PC-3 (cell line): ENCODE data around the gene PREX1. TPM values are rescaled to one million over a fixed set of nuclear protein-coding genes. Genes with fewer than 3 reads are reported as not detected.

Source experiments
- ATAC-seq: fragments of 200-7000 bp; cut with Tn5 transposase; 2 replicates; pipeline ENCODE4 v1.9.1; 2020; ENCODE audit warnings: mild to moderate bottlenecking, moderate library complexity
- BruUV-seq: library from RNA; stranded (reverse); fragments of 400-500 nt; replicated peaks from 2 replicates; lab custom pipeline; 2021; lab: Mats Ljungman, UMichigan
- CTCF ChIA-PET: fragments of 300-600 bp; sonication (Branson Sonifier 250); formaldehyde crosslinking; loops from one replicate; lab custom pipeline; 2022; ENCODE audit warnings: antibody characterized with exemption; lab: Charles Lee
- POLR2A ChIA-PET: fragments of 300-600 bp; sonication (Branson Sonifier 250); formaldehyde crosslinking; loops from one replicate; lab custom pipeline; 2022; ENCODE audit warnings: antibody characterized with exemption; ENCODE audit not compliant: unreplicated experiment; lab: Charles Lee
- DNase-seq: peaks from one replicate; pipeline ENCODE4 v3.0.0-alpha.2; 2015
- H2AFZ ChIP-seq: fragments of 300-600 bp; sonication (generic); 2 replicates; pipeline ENCODE4 v1.6.0; 2016; ENCODE audit warnings: antibody characterized with exemption, low read length
- H3F3A ChIP-seq: fragments of 300-600 bp; sonication (generic); one replicate; pipeline ENCODE4 v1.6.0; 2017; ENCODE audit warnings: antibody characterized with exemption, low read length, control low read depth, mild to moderate bottlenecking; ENCODE audit not compliant: unreplicated experiment
- H3K27ac ChIP-seq: fragments of 300-600 bp; sonication (generic); 2 replicates; pipeline ENCODE4 v1.5.1; 2016; ENCODE audit warnings: mild to moderate bottlenecking, low read length
- H3K27me3 ChIP-seq: fragments of 300-600 bp; sonication (generic); 2 replicates; pipeline ENCODE4 v1.6.1; 2016; ENCODE audit warnings: low read length, mixed read lengths
- H3K36me3 ChIP-seq: fragments of 300-600 bp; sonication (generic); 2 replicates; pipeline ENCODE4 v1.6.1; 2016; ENCODE audit warnings: low read depth, mixed run types, low read length, mixed read lengths
- H3K4me1 ChIP-seq: fragments of 300-600 bp; sonication (generic); 2 replicates; pipeline ENCODE4 v1.5.1; 2016; ENCODE audit warnings: low read length; ENCODE audit not compliant: insufficient read depth
- H3K4me2 ChIP-seq: fragments of 300-600 bp; sonication (generic); 2 replicates; pipeline ENCODE4 v1.6.0; 2016; ENCODE audit warnings: low read length
- H3K4me3 ChIP-seq: fragments of 300-600 bp; sonication (generic); 2 replicates; pipeline ENCODE4 v1.5.1; 2016; ENCODE audit warnings: mild to moderate bottlenecking, low read length, mixed read lengths
- H3K79me2 ChIP-seq: fragments of 300-600 bp; sonication (generic); 2 replicates; pipeline ENCODE4 v1.6.1; 2017; ENCODE audit warnings: low read length, mixed read lengths
- H3K9ac ChIP-seq: fragments of 300-600 bp; sonication (generic); 2 replicates; pipeline ENCODE4 v1.6.0; 2016; ENCODE audit warnings: mild to moderate bottlenecking, low read length
- H3K9me2 ChIP-seq: fragments of 300-600 bp; sonication (generic); replicated peaks from 2 replicates; pipeline ENCODE4 v1.6.1; 2016; ENCODE audit warnings: mixed run types, low read length, mixed read lengths
- H3K9me3 ChIP-seq: fragments of 300-600 bp; sonication (generic); 2 replicates; pipeline ENCODE4 v1.6.1; 2016; ENCODE audit warnings: low read length, mixed read lengths
- H4K20me1 ChIP-seq: fragments of 300-600 bp; sonication (generic); 2 replicates; pipeline ENCODE4 v1.6.1; 2016; ENCODE audit warnings: low read length, mixed read lengths
- CTCF ChIP-seq: fragments of 300-600 bp; sonication (generic); conservative IDR thresholded peaks from 2 replicates; pipeline ENCODE4 v1.5.1; 2017; ENCODE audit warnings: antibody characterized with exemption, low read depth, mild to moderate bottlenecking, low read length
- EZH2 ChIP-seq: fragments of 300-600 bp; sonication (generic); IDR thresholded peaks from one replicate; pipeline ENCODE4 v1.6.1; 2017; ENCODE audit warnings: antibody characterized with exemption, mild to moderate bottlenecking, low read length; ENCODE audit not compliant: unreplicated experiment
- EZH2phosphoT487 ChIP-seq: fragments of 300-600 bp; sonication (generic); IDR thresholded peaks from 2 replicates; pipeline ENCODE4 v1.6.1; 2018; ENCODE audit warnings: mild to moderate bottlenecking, antibody characterized with exemption, low read length, borderline replicate concordance
- intact Hi-C: fragments of 100-400 bp; cut with micrococcal nuclease; formaldehyde crosslinking; loops from 2 replicates; pipeline ENCODE4 v1.9.0; 2023
- total RNA-seq: library from RNA; depleted of rRNA; stranded (reverse); fragments of >200 nt; gene quantifications from 2 replicates; pipeline ENCODE4 v1.2.3, GENCODE V29; 2014

Gene PREX1
- total RNA-seq, 1 experiment from 2014 or later = 22.1 TPM

- intact Hi-C loops = no loop called here
- Histone ChIP-seq H3K36me3 (no peaks in the 10 kb centered on the region), H3K4me2 (no peak overlapping the region), H3K79me2 (no peaks in the 10 kb centered on the region), H4K20me1 (no peaks in the 10 kb centered on the region), H3F3A (no peaks in the 10 kb centered on the region), H3K4me1 (peaks cover 10% of the 10 kb centered on the region; the same call in 1 of the 2 replicates), H3K9ac (no peak overlapping the region), H3K9me2 (no peaks in the 10 kb centered on the region), H3K27me3 (no peaks in the 10 kb centered on the region), H3K4me3 (no peak overlapping the region), H3K27ac (no peak overlapping the region), H2AFZ (no peak overlapping the region), H3K9me3 (no peaks in the 10 kb centered on the region)
- POLR2A ChIA-PET = no interaction called here
- peak; percentile 69 for ATAC-seq
- CTCF ChIA-PET = no interaction called here
- peak; percentile 64 for DNase-seq
- no TSS peak for BruUV-seq
- TF ChIP-seq CTCF (peak; percentile 95), EZH2phosphoT487 (no peak), EZH2 (no peak)
These were observed 192.0 kb downstream of the PREX1 start for GRCh38 chr20:48635791-48636267.

DNA sequence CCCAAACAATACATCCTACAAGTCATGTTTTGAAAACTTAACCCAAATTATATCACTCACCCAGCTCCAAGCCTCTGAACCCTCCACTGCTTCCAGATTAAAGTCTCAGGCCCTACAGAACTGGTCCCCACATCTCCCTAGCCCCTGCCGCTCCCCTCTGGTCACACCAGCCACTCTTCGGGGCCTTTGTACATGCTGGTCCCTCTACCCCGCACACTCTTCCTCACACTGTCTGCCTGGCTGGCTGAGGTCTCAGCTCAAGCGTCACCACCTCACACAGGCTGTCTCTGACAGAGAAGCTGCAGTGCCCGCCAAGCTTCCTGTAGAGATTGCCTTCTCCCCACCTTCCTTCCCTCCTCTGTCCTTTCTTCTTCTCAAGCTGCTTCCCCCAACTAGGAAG, 192.4 kb downstream of the PREX1 start:
- Histone ChIP-seq H2AFZ (no peak overlapping the region), H3K27ac (no peak overlapping the region), H3K9ac (no peak overlapping the region), H3K36me3 (no peaks in the 10 kb centered on the region), H3K27me3 (no peaks in the 10 kb centered on the region), H3K4me2 (no peak overlapping the region), H4K20me1 (no peaks in the 10 kb centered on the region), H3K9me2 (no peaks in the 10 kb centered on the region), H3K4me3 (no peak overlapping the region), H3K79me2 (no peaks in the 10 kb centered on the region), H3F3A (no peaks in the 10 kb centered on the region), H3K9me3 (no peaks in the 10 kb centered on the region), H3K4me1 (peaks cover 10% of the 10 kb centered on the region; the same call in 1 of the 2 replicates)
- ATAC-seq (no peak), DNase-seq (no peak)
- no peak for TF ChIP-seq EZH2phosphoT487
- no peak for TF ChIP-seq CTCF
- TF ChIP-seq EZH2 = no peak
- no TSS peak for BruUV-seq
- intact Hi-C loops = no loop called here
- ChIA-PET POLR2A (no interaction called here), CTCF (no interaction called here)

DNA sequence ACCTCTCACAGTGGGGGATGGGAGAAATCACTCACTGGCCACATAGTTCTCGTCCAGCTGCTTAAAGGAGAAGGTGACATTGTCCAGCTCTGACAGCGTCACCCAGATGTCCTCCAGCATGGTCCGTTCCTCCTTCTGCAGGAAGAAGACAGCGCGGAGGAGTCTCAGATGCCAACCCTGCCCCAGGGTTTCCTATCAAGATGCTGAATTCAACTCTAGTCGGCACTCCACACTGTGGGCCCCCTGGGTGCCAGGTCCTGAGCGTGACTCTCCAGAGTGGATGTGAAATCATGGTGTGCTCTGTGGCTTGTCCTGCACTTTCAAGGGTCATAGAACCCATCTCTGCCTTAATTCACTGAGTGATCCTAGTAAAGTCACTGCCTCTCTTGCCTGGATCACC, 193.2 kb downstream of the PREX1 start:
- Histone ChIP-seq H3K36me3 (no peaks in the 10 kb centered on the region), H3K9ac (no peak overlapping the region), H3K4me1 (peaks cover 10% of the 10 kb centered on the region; the same call in 1 of the 2 replicates), H2AFZ (no peak overlapping the region), H3F3A (no peaks in the 10 kb centered on the region), H3K9me2 (no peaks in the 10 kb centered on the region), H3K27ac (no peak overlapping the region), H4K20me1 (no peaks in the 10 kb centered on the region), H3K79me2 (no peaks in the 10 kb centered on the region), H3K4me3 (no peak overlapping the region), H3K27me3 (no peaks in the 10 kb centered on the region), H3K4me2 (no peak overlapping the region), H3K9me3 (no peaks in the 10 kb centered on the region)
- ATAC-seq = no peak
- intact Hi-C loops = no loop called here
- TF ChIP-seq CTCF = no peak
- TF ChIP-seq EZH2phosphoT487 = no peak
- no peak for TF ChIP-seq EZH2
- no TSS peak for BruUV-seq
- ChIA-PET POLR2A (no interaction called here), CTCF (no interaction called here)
- no peak for DNase-seq
